Measurements from ENCODE around the gene BUB1B. TPM values are rescaled to one million over a fixed set of nuclear protein-coding genes. Genes with fewer than 3 reads are reported as not detected.

The BUB1B gene
- total RNA-seq, 2 experiments from 2014 or later, result 81.1 to 89.0 TPM

- ChIA-PET POLR2A (no interaction called here), CTCF (interaction anchor here (0.6 to 2.1 kb wide), 7 partner anchors 9 to 689 kb away, joined by 3 to 10 read pairs (median 4); partner anchors contain the start of gene PLCB2)
- DNase-seq, result no peak
- no peaks in the 10 kb centered on the region for H3K27me3 Mint-ChIP-seq
- H3K9me3 Mint-ChIP-seq, result no peaks in the 10 kb centered on the region
- H3K4me3 Mint-ChIP-seq, result no peak overlapping the region
- peaks cover 18% of the 10 kb centered on the region for H3K4me1 Mint-ChIP-seq
- H3K36me3 Mint-ChIP-seq (ENCODE audit: low read depth), result peaks cover 39% of the 10 kb centered on the region
- peak overlapping the region; percentile 19 for H3K27ac Mint-ChIP-seq
These were observed 65.9 kb downstream of the BUB1B start for GRCh38 chr15:40226736-40227135.

- H3K4me1 Mint-ChIP-seq, result peaks cover 18% of the 10 kb centered on the region
- H3K27me3 Mint-ChIP-seq, result no peaks in the 10 kb centered on the region
- ChIA-PET CTCF (interaction anchor here (1.2 to 1.4 kb wide), 3 partner anchors 10 to 11 kb away, joined by 3 to 4 read pairs (median 3); no protein-coding TSS in a partner anchor), POLR2A (no interaction called here)
- H3K9me3 Mint-ChIP-seq, result no peaks in the 10 kb centered on the region
- H3K27ac Mint-ChIP-seq, result no peak overlapping the region
- H3K4me3 Mint-ChIP-seq, result no peak overlapping the region
- H3K36me3 Mint-ChIP-seq (ENCODE audit: low read depth), result peaks cover 23% of the 10 kb centered on the region
- no peak for DNase-seq
These were observed 68.4 kb downstream of the BUB1B start for GRCh38 chr15:40229316-40229715.

GRCh38 chr15:40229956-40230355 is 69.1 kb downstream of the BUB1B start:
- Mint-ChIP-seq H3K4me1 (peaks cover 14% of the 10 kb centered on the region), H3K27me3 (no peaks in the 10 kb centered on the region), H3K27ac (no peak overlapping the region), H3K9me3 (no peaks in the 10 kb centered on the region), H3K36me3 (ENCODE audit: low read depth) (peaks cover 19% of the 10 kb centered on the region), H3K4me3 (no peak overlapping the region)
- DNase-seq, result no peak
- ChIA-PET POLR2A (no interaction called here), CTCF (interaction anchor here (0.8 to 1.2 kb wide), 2 partner anchors 44 to 196 kb away, joined by 3 read pairs; no protein-coding TSS in a partner anchor)

GRCh38 chr15:40232625-40233070 is 71.8 kb downstream of the BUB1B start:
- no peaks in the 10 kb centered on the region for H3K4me1 Mint-ChIP-seq
- peaks cover 12% of the 10 kb centered on the region for H3K36me3 Mint-ChIP-seq (ENCODE audit: low read depth)
- POLR2A ChIA-PET, result no interaction called here
- no peak overlapping the region for H3K27ac Mint-ChIP-seq
- no peak overlapping the region for H3K4me3 Mint-ChIP-seq
- H3K9me3 Mint-ChIP-seq, result no peaks in the 10 kb centered on the region
- DNase-seq, result no peak
- CTCF ChIA-PET, result interaction anchor here (1.2 kb wide), 1 partner anchor 46 kb away, joined by 3 read pairs; no protein-coding TSS in a partner anchor
- peaks cover under 1% of the 10 kb centered on the region for H3K27me3 Mint-ChIP-seq

- no peak overlapping the region for H3K4me3 Mint-ChIP-seq
- no peak overlapping the region for H3K27ac Mint-ChIP-seq
- peaks cover 8% of the 10 kb centered on the region for H3K27me3 Mint-ChIP-seq
- CTCF ChIA-PET, result interaction anchor here (1.2 kb wide), 1 partner anchor 45 kb away, joined by 3 read pairs; no protein-coding TSS in a partner anchor
- peaks cover 6% of the 10 kb centered on the region for H3K4me1 Mint-ChIP-seq
- H3K9me3 Mint-ChIP-seq, result no peaks in the 10 kb centered on the region
- peaks cover 5% of the 10 kb centered on the region for H3K36me3 Mint-ChIP-seq (ENCODE audit: low read depth)
- no peak for DNase-seq
- POLR2A ChIA-PET, result no interaction called here
These were observed 73.1 kb downstream of the BUB1B start for GRCh38 chr15:40233727-40234577.

GRCh38 chr15:40234783-40235182 is 73.9 kb downstream of the BUB1B start:
- no peak for DNase-seq
- Mint-ChIP-seq H3K36me3 (ENCODE audit: low read depth) (peaks cover 3% of the 10 kb centered on the region), H3K4me3 (no peak overlapping the region), H3K9me3 (no peaks in the 10 kb centered on the region), H3K4me1 (peaks cover 6% of the 10 kb centered on the region), H3K27ac (no peak overlapping the region), H3K27me3 (peaks cover 14% of the 10 kb centered on the region)
- POLR2A ChIA-PET, result no interaction called here
- CTCF ChIA-PET, result no interaction called here

- H3K9me3 Mint-ChIP-seq, result no peaks in the 10 kb centered on the region
- H3K27me3 Mint-ChIP-seq, result peaks cover 17% of the 10 kb centered on the region
- CTCF ChIA-PET, result no interaction called here
- H3K27ac Mint-ChIP-seq, result no peak overlapping the region
- peaks cover 6% of the 10 kb centered on the region for H3K4me1 Mint-ChIP-seq
- no peak for DNase-seq
- POLR2A ChIA-PET, result no interaction called here
- no peaks in the 10 kb centered on the region for H3K36me3 Mint-ChIP-seq (ENCODE audit: low read depth)
- no peak overlapping the region for H3K4me3 Mint-ChIP-seq
These were observed 74.5 kb downstream of the BUB1B start for GRCh38 chr15:40235201-40235885.

- ChIA-PET POLR2A (no interaction called here), CTCF (interaction anchor here (0.6 to 1.5 kb wide), 5 partner anchors 9 to 239 kb away, joined by 3 to 7 read pairs (median 3); no protein-coding TSS in a partner anchor)
- peaks cover 6% of the 10 kb centered on the region for H3K4me1 Mint-ChIP-seq
- no peak within 1 kb of the TSS for H3K27ac Mint-ChIP-seq
- no peak within 1 kb of the TSS for H3K4me3 Mint-ChIP-seq
- H3K36me3 Mint-ChIP-seq (ENCODE audit: low read depth), result no peaks in the 10 kb centered on the region
- DNase-seq, result peak; percentile 22
- H3K9me3 Mint-ChIP-seq, result no peaks in the 10 kb centered on the region
- H3K27me3 Mint-ChIP-seq, result peaks cover 17% of the 10 kb centered on the region
These were observed 77.9 kb downstream of the BUB1B start, which contains the start of gene PAK6 for GRCh38 chr15:40238532-40239403. PAK6 (plus strand) TSS chr15:40239063; CDS start chr15:40264786, 25,723 bp downstream.

GRCh38 chr15:40239404-40239692 is 78.5 kb downstream of the BUB1B start:
- Mint-ChIP-seq H3K4me1 (peaks cover 6% of the 10 kb centered on the region), H3K27me3 (peaks cover 17% of the 10 kb centered on the region), H3K36me3 (ENCODE audit: low read depth) (no peaks in the 10 kb centered on the region), H3K27ac (no peak overlapping the region), H3K4me3 (no peak overlapping the region), H3K9me3 (no peaks in the 10 kb centered on the region)
- CTCF ChIA-PET, result interaction anchor here (1.3 to 1.5 kb wide), 4 partner anchors 9 to 35 kb away, joined by 3 to 7 read pairs (median 3); no protein-coding TSS in a partner anchor
- no peak for DNase-seq
- POLR2A ChIA-PET, result no interaction called here

- Mint-ChIP-seq H3K27ac (no peak overlapping the region), H3K4me3 (no peak overlapping the region), H3K27me3 (peaks cover 17% of the 10 kb centered on the region), H3K36me3 (ENCODE audit: low read depth) (no peaks in the 10 kb centered on the region), H3K9me3 (no peaks in the 10 kb centered on the region), H3K4me1 (peaks cover 6% of the 10 kb centered on the region)
- no peak for DNase-seq
- CTCF ChIA-PET, result interaction anchor here (0.9 to 1.5 kb wide), 6 partner anchors 8 to 35 kb away, joined by 3 to 7 read pairs (median 3); no protein-coding TSS in a partner anchor
- POLR2A ChIA-PET, result no interaction called here
These were observed 79.1 kb downstream of the BUB1B start for GRCh38 chr15:40239693-40240618.

- ChIA-PET POLR2A (no interaction called here), CTCF (interaction anchor here (0.6 to 1.4 kb wide), 7 partner anchors 7 to 213 kb away, joined by 3 to 4 read pairs (median 3); no protein-coding TSS in a partner anchor)
- no peaks in the 10 kb centered on the region for H3K9me3 Mint-ChIP-seq
- DNase-seq, result no peak
- no peak overlapping the region for H3K27ac Mint-ChIP-seq
- H3K4me1 Mint-ChIP-seq, result peaks cover 6% of the 10 kb centered on the region
- no peaks in the 10 kb centered on the region for H3K36me3 Mint-ChIP-seq (ENCODE audit: low read depth)
- H3K4me3 Mint-ChIP-seq, result no peak overlapping the region
- H3K27me3 Mint-ChIP-seq, result peaks cover 17% of the 10 kb centered on the region
These were observed 79.9 kb downstream of the BUB1B start for GRCh38 chr15:40240619-40241221.
